HepG2 (cell line): ENCODE data around the gene GNAL. TPM values are rescaled to one million over a fixed set of nuclear protein-coding genes. Genes with fewer than 3 reads are reported as not detected.

ENCODE experiments used
- ATAC-seq: fragments of 200-7000 bp; cut with Tn5 transposase; 3 replicates; pipeline ENCODE4 v1.9.1; 2020; ENCODE audit warnings: mild to moderate bottlenecking, moderate library complexity
- BruUV-seq: library from RNA; stranded (reverse); fragments of 400-500 nt; replicated peaks from 2 replicates; lab custom pipeline; 2021; lab: Mats Ljungman, UMichigan
- CTCF ChIA-PET: fragments of 300-600 bp; formaldehyde crosslinking; extraction: SDS; loops from one replicate; lab custom pipeline; 2021; ENCODE audit warnings: low total read pairs, inconsistent platforms, low intra/inter-chr PET ratio; lab: Yijun Ruan, JAX
- POLR2A ChIA-PET: fragments of 350-600 bp; sonication (Branson Sonifier 250); formaldehyde crosslinking; loops from one replicate; lab custom pipeline; 2020; ENCODE audit warnings: antibody characterized with exemption, inconsistent platforms; lab: Yijun Ruan, JAX
- DNase-seq: peaks from one replicate; pipeline ENCODE4 v3.0.0-alpha.2; 2015; ENCODE audit warnings: low spot score
- FAIRE-seq: peaks from 3 replicates; lab custom pipeline; 2011; peaks lifted over from hg19 to GRCh38; lab: Jason Lieb, UNC
- H2AFZ ChIP-seq: one replicate; pipeline ENCODE4 v1.6.1; 2011; ENCODE audit warnings: low read length, inconsistent platforms
- H3K27ac ChIP-seq: fragments of 300-600 bp; 3 replicates; pipeline ENCODE4 v1.8.0; 2011; ENCODE audit warnings: mixed run types, mild to moderate bottlenecking, mixed read lengths, low read length, inconsistent platforms; ENCODE audit not compliant: insufficient read depth; ENCODE audit errors: extremely low read length
- H3K27me3 ChIP-seq, 2 experiments: fragments of 200-600 bp in 1 of 2; 2 replicates in 1 of 2; 3 replicates in 1 of 2; pipeline versions ENCODE4 v1.6.0 to v1.8.0; 2011; ENCODE audit warnings: low read length in 2 of 2, mild to moderate bottlenecking in 2 of 2, moderate library complexity in 2 of 2, inconsistent platforms in 1 of 2; ENCODE audit not compliant: insufficient read depth in 2 of 2, control insufficient read depth in 1 of 2
- H3K36me3 ChIP-seq, 2 experiments: fragments of 200-600 bp in 1 of 2; replicated peaks in 1 of 2; 2 replicates in 1 of 2; 3 replicates in 1 of 2; pipeline versions ENCODE4 v1.5.1 to v1.8.0; 2011; ENCODE audit warnings: low read length in 2 of 2, inconsistent platforms in 1 of 2; ENCODE audit not compliant: insufficient read depth in 2 of 2, control insufficient read depth in 1 of 2
- H3K4me1 ChIP-seq: 2 replicates; pipeline ENCODE4 v1.5.1; 2012; ENCODE audit warnings: low read length, inconsistent platforms; ENCODE audit not compliant: insufficient read depth
- H3K4me2 ChIP-seq: 2 replicates; pipeline ENCODE4 v1.6.0; 2011; ENCODE audit warnings: low read depth, low read length, inconsistent platforms
- H3K4me3 ChIP-seq, 3 experiments: fragments of 200-600 bp in 1 of 3; sonication (generic), shearing (Covaris generic) in 1 of 3; replicated peaks in 1 of 3; 2 replicates each; pipeline ENCODE4 v1.5.1; 2011 to 2016; ENCODE audit warnings: low read length in 3 of 3, inconsistent platforms in 2 of 3, low read depth in 2 of 3, mild to moderate bottlenecking in 2 of 3, control low read depth in 1 of 3, mixed read lengths in 1 of 3; ENCODE audit not compliant: insufficient read depth in 1 of 3
- H3K79me2 ChIP-seq: one replicate; pipeline ENCODE4 v1.6.1; 2011; ENCODE audit warnings: low read length, inconsistent platforms; ENCODE audit not compliant: insufficient read depth
- H3K9ac ChIP-seq: 2 replicates; pipeline ENCODE4 v1.6.0; 2011; ENCODE audit warnings: mild to moderate bottlenecking, low read depth, low read length, inconsistent platforms; ENCODE audit not compliant: insufficient read depth
- H3K9me3 ChIP-seq: 2 replicates; pipeline ENCODE4 v1.5.1; 2012; ENCODE audit warnings: mild to moderate bottlenecking, low read length
- H4K20me1 ChIP-seq: 2 replicates; pipeline ENCODE4 v1.6.0; 2011; ENCODE audit warnings: inconsistent platforms, mild to moderate bottlenecking, low read length, moderate library complexity; ENCODE audit not compliant: insufficient read depth
- GFI1 ChIP-seq: sonication (generic); formaldehyde crosslinking; IDR thresholded peaks from 2 replicates; pipeline ENCODE4 v1.5.0; 2020; ENCODE audit warnings: missing genetic modification reagents, mild to moderate bottlenecking, borderline replicate concordance
- MTF1 ChIP-seq: sonication (generic); formaldehyde crosslinking; IDR thresholded peaks from 2 replicates; pipeline ENCODE4 v1.5.0; 2020; ENCODE audit warnings: missing genetic modification reagents
- MXD4 ChIP-seq: IDR thresholded peaks from 2 replicates; pipeline ENCODE4 v1.6.1; 2016; ENCODE audit warnings: mild to moderate bottlenecking, missing biosample characterization, missing genetic modification reagents
- RBM22 ChIP-seq: fragments of 200-400 bp; formaldehyde crosslinking; optimal IDR thresholded peaks from 2 replicates; pipeline ENCODE3; 2017; ENCODE audit warnings: mild to moderate bottlenecking, low read length, moderate library complexity
- TAF15 ChIP-seq: fragments of 200-400 bp; formaldehyde crosslinking; IDR thresholded peaks from one replicate; pipeline ENCODE4 v1.6.1; 2018; ENCODE audit warnings: mild to moderate bottlenecking, low read depth, low read length; ENCODE audit not compliant: poor library complexity, severe bottlenecking
- ZNF879 ChIP-seq: sonication (generic); formaldehyde crosslinking; IDR thresholded peaks from 2 replicates; pipeline ENCODE4 v1.8.1; 2023; ENCODE audit warnings: missing genetic modification reagents
- WGBS: methylation state at CpG from one replicate; pipeline ENCODE4 v1.1.6; 2017; ENCODE audit warnings: low lambda C conversion rate; 5-methylcytosine and 5-hydroxymethylcytosine counted together
- in situ Hi-C: cut with HindIII; loops from 2 replicates; pipeline ENCODE4 v1.10.0; 2017; ENCODE audit warnings: low pct_unique_long_range_greater_than_20kb; ENCODE audit not compliant: extremely low pct_ligation_motif_present
- intact Hi-C: fragments of 100-400 bp; cut with micrococcal nuclease; formaldehyde crosslinking; loops from one replicate; pipeline ENCODE4 v1.10.0; 2022; ENCODE audit not compliant: unreplicated experiment
- polyA plus RNA-seq, 8 experiments: library from polyadenylated mRNA; depleted of rRNA in 3 of 8; stranded (reverse) in 7 of 8; unstranded in 1 of 8; fragments of >200 nt; fragmentation: Illumina TruSeq in 4 of 8; extraction: Trizol in 4 of 8; gene quantifications; 2 replicates each; pipeline versions ENCODE4 v1.2.1 to v1.2.3, GENCODE V29; 2011 to 2016; ENCODE audit warnings: low read depth in 4 of 8, missing spikeins in 1 of 8, mixed read lengths in 1 of 8; ENCODE audit not compliant: insufficient read depth in 1 of 8
- total RNA-seq, 5 experiments: library from RNA; depleted of rRNA; stranded (reverse); fragments of >200 nt; fragmentation: Illumina TruSeq; extraction: Trizol; gene quantifications; 2 replicates each; pipeline ENCODE4 v1.2.3, GENCODE V29; 2016; ENCODE audit warnings: low read depth in 1 of 5
- TF ChIP-seq, protein P1 (sequence below): sonication (generic); formaldehyde crosslinking; IDR thresholded peaks from 2 replicates; pipeline ENCODE4 v1.4.0; 2020; ENCODE audit warnings: missing genetic modification reagents
- TF ChIP-seq, protein P2 (sequence below): sonication (generic); formaldehyde crosslinking; IDR thresholded peaks from 2 replicates; pipeline ENCODE4 v1.4.0; 2020; ENCODE audit warnings: mild to moderate bottlenecking, missing genetic modification reagents

The GNAL gene
- total and polyA plus RNA-seq, 2 of the 13 experiments (the other 11 are each of a cell fraction or from before 2014, with no cell fraction given): 0.87 to 1.4 TPM

DNA sequence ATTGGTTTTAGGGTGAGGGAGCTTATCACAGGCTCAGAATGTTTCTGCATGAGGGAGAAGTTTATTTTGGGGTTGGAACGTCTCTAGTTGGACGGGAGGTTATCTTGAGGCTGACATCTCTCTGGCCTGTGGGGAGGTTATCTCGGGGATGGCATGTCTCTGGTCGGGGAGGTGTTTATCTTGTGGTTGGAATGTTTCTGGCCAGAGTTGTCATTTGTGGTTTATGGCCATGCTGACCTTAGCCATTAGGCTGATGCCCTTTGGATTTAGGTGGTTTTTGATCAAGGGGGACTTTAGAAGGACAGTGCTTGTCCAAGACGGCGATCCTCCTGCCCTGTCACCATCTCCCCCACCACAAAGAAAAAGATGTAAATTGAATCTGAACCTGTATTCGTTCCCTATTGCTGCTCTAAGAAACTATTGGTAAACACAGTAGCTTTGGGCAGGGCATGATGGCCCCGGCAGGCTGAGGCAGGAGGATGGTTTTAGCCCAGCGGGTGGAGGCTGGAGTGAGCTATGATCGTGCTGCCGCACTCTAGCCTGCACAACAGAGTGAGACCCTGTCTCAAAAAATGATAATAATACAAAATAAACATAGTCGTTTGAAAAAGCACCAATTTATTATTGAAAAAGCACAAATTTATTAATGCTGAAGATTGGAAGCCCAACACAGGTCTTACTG lies 236.9 kb downstream of the GNAL start (continued):
- no peak for TF ChIP-seq MTF1 (CRISPR knock-in tag)

DNA sequence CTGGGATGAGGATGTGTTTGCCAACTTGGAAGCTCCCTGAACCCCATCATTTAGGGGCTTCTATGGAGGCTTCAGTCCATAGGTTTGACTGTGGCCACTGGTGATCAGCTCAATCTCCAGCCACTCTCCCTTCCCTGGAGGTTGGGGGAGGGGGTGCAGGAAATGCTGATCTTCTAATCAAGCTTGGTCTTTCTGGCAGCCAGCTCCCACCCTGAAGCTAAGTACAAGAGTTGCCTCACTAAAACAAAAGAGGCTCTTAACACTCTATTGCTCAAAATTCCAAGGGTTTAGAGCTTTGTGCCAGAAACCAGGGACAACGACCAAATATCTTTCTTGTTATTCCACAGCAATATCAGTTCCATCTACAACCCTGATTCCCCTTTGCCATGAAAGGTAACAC lies 238.4 kb downstream of the GNAL start:
- Histone ChIP-seq H3K36me3 (no peaks in the 10 kb centered on the region), H3K4me2 (no peak overlapping the region), H3K27me3 (peaks cover 0 to 22% of the 10 kb centered on the region in 2 experiments; a peak in 3 of 5 replicates), H4K20me1 (no peaks in the 10 kb centered on the region), H3K4me3 (no peak overlapping the region), H3K27ac (no peak overlapping the region), H2AFZ (no peak overlapping the region), H3K79me2 (no peaks in the 10 kb centered on the region), H3K9ac (no peak overlapping the region), H3K4me1 (peaks cover 26% of the 10 kb centered on the region), H3K9me3 (no peaks in the 10 kb centered on the region)
- ChIA-PET POLR2A (interaction anchor here (0.5 to 0.7 kb wide), 2 partner anchors 8 to 53 kb away, joined by 3 to 4 read pairs; no protein-coding TSS in a partner anchor), CTCF (no interaction called here)
- no peak for FAIRE-seq
- DNase-seq: no peak
- no peak for ATAC-seq
- no TSS peak for BruUV-seq
- TF ChIP-seq GFI1 (CRISPR knock-in tag) (no peak), MXD4 (CRISPR knock-in tag) (no peak)
- in situ Hi-C loops (no loop called here), intact Hi-C loops (no loop called here)
- 0% methylated on average over 1 of the region's 1 CpG for WGBS

GRCh38 chr18:11932393-11932792 lies 243.3 kb downstream of the GNAL start:
- CTCF ChIA-PET: no interaction called here

More at GRCh38 chr18:11932393-11932792, 243.3 kb downstream of the GNAL start:
- no peak overlapping the region for H3K27ac ChIP-seq
- TF ChIP-seq ZNF879 (no peak), TAF15 (no peak), RBM22 (no peak)
- TF ChIP-seq, protein P1, sequence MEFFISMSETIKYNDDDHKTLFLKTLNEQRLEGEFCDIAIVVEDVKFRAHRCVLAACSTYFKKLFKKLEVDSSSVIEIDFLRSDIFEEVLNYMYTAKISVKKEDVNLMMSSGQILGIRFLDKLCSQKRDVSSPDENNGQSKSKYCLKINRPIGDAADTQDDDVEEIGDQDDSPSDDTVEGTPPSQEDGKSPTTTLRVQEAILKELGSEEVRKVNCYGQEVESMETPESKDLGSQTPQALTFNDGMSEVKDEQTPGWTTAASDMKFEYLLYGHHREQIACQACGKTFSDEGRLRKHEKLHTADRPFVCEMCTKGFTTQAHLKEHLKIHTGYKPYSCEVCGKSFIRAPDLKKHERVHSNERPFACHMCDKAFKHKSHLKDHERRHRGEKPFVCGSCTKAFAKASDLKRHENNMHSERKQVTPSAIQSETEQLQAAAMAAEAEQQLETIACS (CRISPR knock-in tag): no peak
- TF ChIP-seq, protein P2, sequence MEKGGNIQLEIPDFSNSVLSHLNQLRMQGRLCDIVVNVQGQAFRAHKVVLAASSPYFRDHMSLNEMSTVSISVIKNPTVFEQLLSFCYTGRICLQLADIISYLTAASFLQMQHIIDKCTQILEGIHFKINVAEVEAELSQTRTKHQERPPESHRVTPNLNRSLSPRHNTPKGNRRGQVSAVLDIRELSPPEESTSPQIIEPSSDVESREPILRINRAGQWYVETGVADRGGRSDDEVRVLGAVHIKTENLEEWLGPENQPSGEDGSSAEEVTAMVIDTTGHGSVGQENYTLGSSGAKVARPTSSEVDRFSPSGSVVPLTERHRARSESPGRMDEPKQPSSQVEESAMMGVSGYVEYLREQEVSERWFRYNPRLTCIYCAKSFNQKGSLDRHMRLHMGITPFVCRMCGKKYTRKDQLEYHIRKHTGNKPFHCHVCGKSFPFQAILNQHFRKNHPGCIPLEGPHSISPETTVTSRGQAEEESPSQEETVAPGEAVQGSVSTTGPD (CRISPR knock-in tag): no peak
- 53% methylated on average over 4 of the region's 14 CpGs for WGBS
- peaks cover 0 to 14% of the 10 kb centered on the region in 2 experiments; a peak in 2 of 5 replicates for H3K27me3 ChIP-seq
- no peak for FAIRE-seq
- intact Hi-C loops: no loop called here
- no peak overlapping the region for H3K4me3 ChIP-seq
- in situ Hi-C loops: no loop called here
- H3K79me2 ChIP-seq: no peaks in the 10 kb centered on the region
- H3K4me2 ChIP-seq: no peak overlapping the region
- H3K9me3 ChIP-seq: no peaks in the 10 kb centered on the region
- ATAC-seq: no peak
- POLR2A ChIA-PET: interaction anchor here (1.1 to 1.2 kb wide), 2 partner anchors 49 to 63 kb away, joined by 3 read pairs; partner anchors contain the start of gene IMPA2
- H3K9ac ChIP-seq: no peak overlapping the region
- H3K36me3 ChIP-seq: no peaks in the 10 kb centered on the region
- H3K4me1 ChIP-seq: 0 out of 2 replicates have a peak, but pooled peaks cover under 1% of the 10 kb centered on the region
- no TSS peak for BruUV-seq
- no peaks in the 10 kb centered on the region for H4K20me1 ChIP-seq
- H2AFZ ChIP-seq: no peak overlapping the region
- DNase-seq: no peak
